GM23248 (cell line): Measurements from ENCODE around the gene SLU7. TPM values are rescaled to one million over a fixed set of nuclear protein-coding genes. Genes with fewer than 3 reads are reported as not detected.

Experiments used
- DNase-seq: peaks from one replicate; pipeline ENCODE4 v3.0.0-alpha.2; 2015
- H2AFZ ChIP-seq: fragments of 200-600 bp; sonication (generic); 2 replicates; pipeline ENCODE4 v1.6.1; 2016; ENCODE audit warnings: antibody characterized with exemption
- H3F3A ChIP-seq: fragments of 200-600 bp; sonication (generic); 2 replicates; pipeline ENCODE4 v1.6.1; 2016; ENCODE audit warnings: mild to moderate bottlenecking, antibody characterized with exemption, mixed run types; ENCODE audit not compliant: insufficient read depth
- H3K27ac ChIP-seq: fragments of 200-600 bp; sonication (generic); 2 replicates; pipeline ENCODE4 v1.5.1; 2016; ENCODE audit warnings: mild to moderate bottlenecking
- H3K27me3 ChIP-seq: fragments of 200-600 bp; sonication (generic); replicated peaks from 2 replicates; pipeline ENCODE4 v1.6.1; 2016; ENCODE audit warnings: mild to moderate bottlenecking; ENCODE audit not compliant: insufficient read depth
- H3K36me3 ChIP-seq: fragments of 200-600 bp; sonication (generic); 2 replicates; pipeline ENCODE4 v1.6.1; 2016; ENCODE audit warnings: low read depth, mild to moderate bottlenecking
- H3K4me1 ChIP-seq: fragments of 200-600 bp; sonication (generic); 2 replicates; pipeline ENCODE4 v1.6.1; 2016; ENCODE audit warnings: mild to moderate bottlenecking; ENCODE audit not compliant: insufficient read depth
- H3K4me2 ChIP-seq: fragments of 200-600 bp; sonication (generic); one replicate; pipeline ENCODE4 v1.6.1; 2016; ENCODE audit warnings: mild to moderate bottlenecking; ENCODE audit not compliant: unreplicated experiment
- H3K4me3 ChIP-seq: fragments of 200-600 bp; sonication (generic); 2 replicates; pipeline ENCODE4 v1.5.1; 2016; ENCODE audit warnings: mild to moderate bottlenecking
- H3K79me2 ChIP-seq: fragments of 200-600 bp; sonication (generic); 2 replicates; pipeline ENCODE4 v1.6.1; 2016; ENCODE audit warnings: mild to moderate bottlenecking; ENCODE audit not compliant: insufficient read depth
- H3K9ac ChIP-seq: fragments of 200-600 bp; sonication (generic); 2 replicates; pipeline ENCODE4 v1.6.1; 2016; ENCODE audit warnings: mild to moderate bottlenecking
- H3K9me2 ChIP-seq: fragments of 200-600 bp; sonication (generic); 2 replicates; pipeline ENCODE4 v1.6.1; 2016; ENCODE audit warnings: mixed run types, mild to moderate bottlenecking, moderate library complexity; ENCODE audit not compliant: insufficient read depth
- H3K9me3 ChIP-seq: fragments of 200-600 bp; sonication (generic); one replicate; pipeline ENCODE4 v1.6.1; 2017; ENCODE audit warnings: low read depth
- H4K20me1 ChIP-seq: fragments of 200-600 bp; sonication (generic); 2 replicates; pipeline ENCODE4 v1.6.0; 2016; ENCODE audit not compliant: insufficient read depth
- EZH2 ChIP-seq: fragments of 200-600 bp; sonication (generic); IDR thresholded peaks from 2 replicates; pipeline ENCODE4 v1.6.1; 2018; ENCODE audit warnings: antibody characterized with exemption, mild to moderate bottlenecking; ENCODE audit not compliant: insufficient read depth, poor library complexity, severe bottlenecking
- EZH2phosphoT487 ChIP-seq: fragments of 200-600 bp; sonication (generic); IDR thresholded peaks from 2 replicates; pipeline ENCODE4 v1.6.1; 2018; ENCODE audit warnings: antibody characterized with exemption, moderate library complexity, mild to moderate bottlenecking, low read depth; ENCODE audit not compliant: insufficient read depth
- WGBS, 2 experiments: methylation state at CpG; one replicate each; pipeline ENCODE4 v1.1.6; 2015 to 2017; ENCODE audit warnings: low lambda C conversion rate in 2 of 2, low coverage in 1 of 2; ENCODE audit errors: missing lambda C conversion rate in 2 of 2; 5-methylcytosine and 5-hydroxymethylcytosine counted together
- in situ Hi-C: fragments of 300-500 bp; cut with MboI; formaldehyde crosslinking; loops from 2 replicates; pipeline ENCODE4 v1.15.0; 2020
- polyA plus RNA-seq: library from polyadenylated mRNA; unstranded; fragments of >200 nt; fragmentation: Nextera tagmentation; extraction: Ambion mirVana; gene quantifications from 2 replicates; pipeline ENCODE4 v1.2.1, GENCODE V29; 2016
- total RNA-seq: library from RNA; depleted of rRNA; stranded (reverse); fragments of >200 nt; shearing (Covaris generic); gene quantifications from 2 replicates; pipeline ENCODE4 v1.2.3, GENCODE V29; 2014

The SLU7 gene
- total and polyA plus RNA-seq, 2 experiments from 2014 or later, result 32.1 to 54.3 TPM

GRCh38 chr5:160367261-160367660 is 51.6 kb downstream of the SLU7 start:
- Histone ChIP-seq H4K20me1 (no peaks in the 10 kb centered on the region), H3K4me1 (no peaks in the 10 kb centered on the region), H3K4me3 (no peak overlapping the region), H3F3A (no peaks in the 10 kb centered on the region), H3K27ac (no peak overlapping the region), H3K9ac (no peak overlapping the region), H2AFZ (no peak overlapping the region), H3K9me3 (no peaks in the 10 kb centered on the region), H3K9me2 (no peaks in the 10 kb centered on the region), H3K27me3 (peaks cover 31% of the 10 kb centered on the region), H3K79me2 (no peaks in the 10 kb centered on the region), H3K36me3 (no peaks in the 10 kb centered on the region), H3K4me2 (no peak overlapping the region)
- WGBS, 2 experiments, result 47 to 54% methylated on average over 2 of the region's 2 CpGs
- TF ChIP-seq EZH2phosphoT487 (no peak), EZH2 (no peak)
- in situ Hi-C loops, result no loop called here
- DNase-seq, result no peak

GRCh38 chr5:160366230-160366629 is 52.7 kb downstream of the SLU7 start:
- DNase-seq, result no peak
- WGBS, 2 experiments, result 85 to 95% methylated on average over 2 of the region's 2 CpGs
- Histone ChIP-seq H3F3A (no peaks in the 10 kb centered on the region), H3K4me2 (no peak overlapping the region), H3K9me3 (no peaks in the 10 kb centered on the region), H2AFZ (no peak overlapping the region), H3K4me1 (no peaks in the 10 kb centered on the region), H3K79me2 (no peaks in the 10 kb centered on the region), H4K20me1 (no peaks in the 10 kb centered on the region), H3K9ac (no peak overlapping the region), H3K9me2 (no peaks in the 10 kb centered on the region), H3K36me3 (no peaks in the 10 kb centered on the region), H3K4me3 (no peak overlapping the region), H3K27ac (no peak overlapping the region), H3K27me3 (peaks cover 21% of the 10 kb centered on the region; the same call in 1 of the 2 replicates)
- in situ Hi-C loops, result no loop called here
- TF ChIP-seq EZH2phosphoT487, result no peak
- no peak for TF ChIP-seq EZH2

GRCh38 chr5:160363660-160364395 is 55.1 kb downstream of the SLU7 start:
- no peaks in the 10 kb centered on the region for H3F3A ChIP-seq
- no peak for TF ChIP-seq EZH2phosphoT487
- TF ChIP-seq EZH2, result no peak
- 0 out of 2 replicates have a peak, but pooled peaks cover 5% of the 10 kb centered on the region for H3K27me3 ChIP-seq
- in situ Hi-C loops, result no loop called here
- no peak overlapping the region for H3K4me2 ChIP-seq
- no peaks in the 10 kb centered on the region for H4K20me1 ChIP-seq
- WGBS, 2 experiments, result 22% methylated on average over 13 of the region's 13 CpGs
- 0 out of 2 replicates have a peak overlapping the region, but pooled peaks have one; percentile 25 for H2AFZ ChIP-seq
- no peaks in the 10 kb centered on the region for H3K9me3 ChIP-seq
- H3K4me1 ChIP-seq, result no peaks in the 10 kb centered on the region
- no peaks in the 10 kb centered on the region for H3K79me2 ChIP-seq
- H3K36me3 ChIP-seq, result no peaks in the 10 kb centered on the region
- H3K9ac ChIP-seq, result no peak overlapping the region
- H3K27ac ChIP-seq, result no peak overlapping the region
- DNase-seq, result peak; percentile 7
- H3K9me2 ChIP-seq, result no peaks in the 10 kb centered on the region
- H3K4me3 ChIP-seq, result no peak overlapping the region

GRCh38 chr5:160363211-160363610 is 55.7 kb downstream of the SLU7 start:
- H3K27ac ChIP-seq, result no peak overlapping the region
- DNase-seq, result peak; percentile 13
- no peaks in the 10 kb centered on the region for H3K9me2 ChIP-seq
- H3K79me2 ChIP-seq, result no peaks in the 10 kb centered on the region
- no peaks in the 10 kb centered on the region for H3K9me3 ChIP-seq
- H3K36me3 ChIP-seq, result no peaks in the 10 kb centered on the region
- 0 out of 2 replicates have a peak overlapping the region, but pooled peaks have one; percentile 25 for H2AFZ ChIP-seq
- no peak overlapping the region for H3K9ac ChIP-seq
- H3K4me3 ChIP-seq, result no peak overlapping the region
- H3K27me3 ChIP-seq, result 0 out of 2 replicates have a peak, but pooled peaks cover 4% of the 10 kb centered on the region
- H3K4me1 ChIP-seq, result no peaks in the 10 kb centered on the region
- no peaks in the 10 kb centered on the region for H4K20me1 ChIP-seq
- TF ChIP-seq EZH2phosphoT487 (no peak), EZH2 (no peak)
- H3F3A ChIP-seq, result no peaks in the 10 kb centered on the region
- in situ Hi-C loops, result no loop called here
- WGBS, 2 experiments, result 49 to 55% methylated on average over 3 of the region's 3 CpGs
- no peak overlapping the region for H3K4me2 ChIP-seq
